K562 (cell line): ENCODE measurements around the gene MAK. TPM values are rescaled to one million over a fixed set of nuclear protein-coding genes. Genes with fewer than 3 reads are reported as not detected.

Experiments used
- BCOR ChIP-seq: fragments of 450-650 bp; IDR thresholded peaks from 2 replicates; pipeline ENCODE4 v1.6.1; 2016
- CHD4 ChIP-seq: fragments of 200-600 bp; sonication (generic); IDR thresholded peaks from 3 replicates; pipeline ENCODE4 v1.6.1; 2012; ENCODE audit warnings: low read depth, mild to moderate bottlenecking, mixed read lengths, low read length, inconsistent platforms; ENCODE audit not compliant: insufficient read depth, insufficient replicate concordance, poor library complexity, severe bottlenecking
- DMBX1 ChIP-seq: fragments of 250-450 bp; sonication (Bioruptor Pico); IDR thresholded peaks from 2 replicates; pipeline ENCODE4 v1.8.0; 2022; ENCODE audit warnings: inconsistent platforms, mild to moderate bottlenecking, moderate library complexity, borderline replicate concordance
- FOXK2 ChIP-seq, 2 experiments: fragments of 450-650 bp; IDR thresholded peaks in 1 of 2; conservative IDR thresholded peaks in 1 of 2; 2 replicates each; pipeline ENCODE4 v1.6.1; 2016; ENCODE audit warnings: low read depth in 2 of 2, mild to moderate bottlenecking in 1 of 2
- HDGF ChIP-seq: fragments of 450-650 bp; IDR thresholded peaks from 2 replicates; pipeline ENCODE4 v1.6.1; 2016
- HLTF ChIP-seq: fragments of 450-650 bp; IDR thresholded peaks from 2 replicates; pipeline ENCODE4 v1.6.1; 2016
- JUN ChIP-seq, 2 experiments: sonication (generic) in 1 of 2; formaldehyde crosslinking in 1 of 2; IDR thresholded peaks; 2 replicates each; pipeline versions ENCODE4 v1.6.1 to v1.8.0; 2012 to 2022; ENCODE audit warnings: borderline replicate concordance in 2 of 2, mild to moderate bottlenecking in 2 of 2, improper control_type of control experiment in 1 of 2, low read depth in 1 of 2, low read length in 1 of 2, missing genetic modification reagents in 1 of 2
- KDM2B ChIP-seq: fragments of 250-450 bp; sonication (Bioruptor Pico); IDR thresholded peaks from 2 replicates; pipeline ENCODE4 v1.8.0; 2021; ENCODE audit warnings: mild to moderate bottlenecking, moderate library complexity
- MTF1 ChIP-seq: fragments of 250-450 bp; sonication (Bioruptor Pico); IDR thresholded peaks from 2 replicates; pipeline ENCODE4 v1.9.0; 2021; ENCODE audit warnings: moderate library complexity, mild to moderate bottlenecking, inconsistent platforms, borderline replicate concordance
- NCOA4 ChIP-seq: fragments of 450-650 bp; IDR thresholded peaks from 2 replicates; pipeline ENCODE4 v1.6.1; 2018; ENCODE audit warnings: mild to moderate bottlenecking; ENCODE audit not compliant: partially characterized antibody
- NFIX ChIP-seq: fragments of 250-450 bp; sonication (Bioruptor Pico); IDR thresholded peaks from 2 replicates; pipeline ENCODE4 v1.4.0; 2020; ENCODE audit warnings: low read depth, mild to moderate bottlenecking, moderate library complexity
- NFRKB ChIP-seq: fragments of 450-650 bp; IDR thresholded peaks from 2 replicates; pipeline ENCODE4 v1.6.1; 2016; ENCODE audit warnings: low read depth
- PHF21A ChIP-seq: fragments of 450-650 bp; IDR thresholded peaks from 2 replicates; pipeline ENCODE4 v1.6.1; 2017; ENCODE audit warnings: low read depth, borderline replicate concordance
- POLR2A ChIP-seq: fragments of 450-650 bp; conservative IDR thresholded peaks from 2 replicates; pipeline ENCODE4 v1.6.1; 2016
- RFX7 ChIP-seq: fragments of 250-450 bp; sonication (Bioruptor Pico); IDR thresholded peaks from 2 replicates; pipeline ENCODE4 v1.5.1; 2021; ENCODE audit warnings: mild to moderate bottlenecking
- SP2 ChIP-seq: IDR thresholded peaks from 2 replicates; pipeline ENCODE4 v1.6.1; 2011; ENCODE audit warnings: mild to moderate bottlenecking, low read depth, low read length, moderate library complexity; ENCODE audit not compliant: poor library complexity, severe bottlenecking; ENCODE audit errors: extremely low read depth
- SRSF9 ChIP-seq: fragments of 200-400 bp; formaldehyde crosslinking; IDR thresholded peaks from 2 replicates; pipeline ENCODE4 v1.6.1; 2017; ENCODE audit warnings: low read depth, low read length, borderline replicate concordance
- ZNF121 ChIP-seq: sonication (generic); formaldehyde crosslinking; conservative IDR thresholded peaks from 2 replicates; pipeline ENCODE4 v1.8.0; 2022; ENCODE audit warnings: missing genetic modification reagents
- ZNF146 ChIP-seq: IDR thresholded peaks from one replicate; pipeline ENCODE4 v1.6.1; 2018; ENCODE audit warnings: missing compliant biosample characterization; ENCODE audit not compliant: unreplicated experiment
- ZNF589 ChIP-seq: fragments of 200-800 bp; sonication (Bioruptor generic); IDR thresholded peaks from 2 replicates; pipeline ENCODE4 v1.6.1; 2016; ENCODE audit warnings: low read depth, missing genetic modification characterization, missing compliant biosample characterization
- ZNF766 ChIP-seq: fragments of 200-800 bp; sonication (Bioruptor generic); conservative IDR thresholded peaks from 2 replicates; pipeline ENCODE4 v1.6.1; 2016; ENCODE audit warnings: missing genetic modification characterization, missing compliant biosample characterization
- polyA plus RNA-seq, 8 experiments: library from polyadenylated mRNA; depleted of rRNA in 4 of 8; stranded (reverse) in 5 of 8; unstranded in 3 of 8; fragments of >200 nt; fragmentation: Nextera tagmentation in 2 of 8; fragmentation: Illumina TruSeq in 1 of 8; extraction: Ambion mirVana in 2 of 8; extraction: Trizol in 1 of 8; gene quantifications; 2 replicates each; pipeline versions ENCODE4 v1.2.1 to v1.2.3, GENCODE V29; 2011 to 2014; ENCODE audit warnings: inconsistent platforms in 1 of 8, missing spikeins in 1 of 8
- total RNA-seq, 7 experiments: library from RNA; depleted of rRNA in 6 of 7; stranded (reverse); fragments of >200 nt in 6 of 7; fragmentation: Illumina TruSeq in 2 of 7; extraction: Trizol in 2 of 7; gene quantifications; 2 replicates each; pipeline versions ENCODE4 v1.2.1 to v1.2.3, GENCODE V29; 2011 to 2021; ENCODE audit warnings: low replicate concordance in 1 of 7
- TF ChIP-seq, protein P1 (sequence below), 2 experiments: fragments of 450-650 bp; IDR thresholded peaks; 2 replicates each; pipeline ENCODE4 v1.6.1; 2018; ENCODE audit warnings: mild to moderate bottlenecking in 2 of 2, low read depth in 1 of 2; ENCODE audit not compliant: partially characterized antibody in 2 of 2
- TF ChIP-seq, protein P2 (sequence below): sonication (generic); formaldehyde crosslinking; IDR thresholded peaks from 2 replicates; pipeline ENCODE4 v1.8.0; 2022; ENCODE audit warnings: mild to moderate bottlenecking, missing genetic modification reagents, borderline replicate concordance

Gene MAK
- total and polyA plus RNA-seq, 9 of the 15 experiments (the other 6 are each of a cell fraction or from before 2014, with no cell fraction given): 0.25 to 1.1 (median 0.53) TPM

DNA sequence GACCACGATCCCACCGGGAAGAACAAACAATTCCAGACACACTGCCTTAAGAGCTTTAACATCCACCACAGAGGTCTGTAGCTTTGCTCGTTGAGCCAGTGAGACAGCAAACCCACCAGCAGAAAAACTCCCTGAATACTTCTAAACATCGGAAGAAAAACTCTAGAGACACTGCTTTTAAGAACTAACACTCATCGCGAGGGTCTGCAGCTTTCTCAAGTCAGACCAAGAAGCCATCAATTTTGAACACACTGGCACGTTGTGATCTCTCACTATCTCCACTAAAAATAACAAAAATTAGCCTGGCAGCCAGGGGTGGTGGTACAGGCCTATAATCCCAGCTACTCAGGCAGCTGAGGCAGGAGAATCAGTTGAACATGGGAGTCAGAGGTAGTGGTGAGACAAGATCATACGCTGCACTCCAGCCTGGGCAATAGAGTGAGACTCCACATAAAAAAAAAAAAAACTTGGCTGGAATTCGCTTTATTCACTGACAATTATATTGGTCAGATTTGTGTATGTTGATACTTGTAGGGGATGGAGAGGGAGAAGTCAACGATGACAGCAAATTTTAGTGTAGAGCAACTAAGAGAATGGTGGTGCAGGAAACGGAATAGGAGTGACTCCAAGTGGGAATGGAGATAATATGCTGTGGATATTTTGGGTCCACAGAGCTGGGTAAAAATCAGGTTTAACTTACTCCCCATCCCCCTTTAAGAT is 116.3 kb downstream of the MAK start (continued):
- peak; percentile 25 for TF ChIP-seq NCOA4
- no peak for TF ChIP-seq SP2
- peak; percentile 56; the same call in 1 of the 2 replicates for TF ChIP-seq BCOR
- TF ChIP-seq, protein P1, sequence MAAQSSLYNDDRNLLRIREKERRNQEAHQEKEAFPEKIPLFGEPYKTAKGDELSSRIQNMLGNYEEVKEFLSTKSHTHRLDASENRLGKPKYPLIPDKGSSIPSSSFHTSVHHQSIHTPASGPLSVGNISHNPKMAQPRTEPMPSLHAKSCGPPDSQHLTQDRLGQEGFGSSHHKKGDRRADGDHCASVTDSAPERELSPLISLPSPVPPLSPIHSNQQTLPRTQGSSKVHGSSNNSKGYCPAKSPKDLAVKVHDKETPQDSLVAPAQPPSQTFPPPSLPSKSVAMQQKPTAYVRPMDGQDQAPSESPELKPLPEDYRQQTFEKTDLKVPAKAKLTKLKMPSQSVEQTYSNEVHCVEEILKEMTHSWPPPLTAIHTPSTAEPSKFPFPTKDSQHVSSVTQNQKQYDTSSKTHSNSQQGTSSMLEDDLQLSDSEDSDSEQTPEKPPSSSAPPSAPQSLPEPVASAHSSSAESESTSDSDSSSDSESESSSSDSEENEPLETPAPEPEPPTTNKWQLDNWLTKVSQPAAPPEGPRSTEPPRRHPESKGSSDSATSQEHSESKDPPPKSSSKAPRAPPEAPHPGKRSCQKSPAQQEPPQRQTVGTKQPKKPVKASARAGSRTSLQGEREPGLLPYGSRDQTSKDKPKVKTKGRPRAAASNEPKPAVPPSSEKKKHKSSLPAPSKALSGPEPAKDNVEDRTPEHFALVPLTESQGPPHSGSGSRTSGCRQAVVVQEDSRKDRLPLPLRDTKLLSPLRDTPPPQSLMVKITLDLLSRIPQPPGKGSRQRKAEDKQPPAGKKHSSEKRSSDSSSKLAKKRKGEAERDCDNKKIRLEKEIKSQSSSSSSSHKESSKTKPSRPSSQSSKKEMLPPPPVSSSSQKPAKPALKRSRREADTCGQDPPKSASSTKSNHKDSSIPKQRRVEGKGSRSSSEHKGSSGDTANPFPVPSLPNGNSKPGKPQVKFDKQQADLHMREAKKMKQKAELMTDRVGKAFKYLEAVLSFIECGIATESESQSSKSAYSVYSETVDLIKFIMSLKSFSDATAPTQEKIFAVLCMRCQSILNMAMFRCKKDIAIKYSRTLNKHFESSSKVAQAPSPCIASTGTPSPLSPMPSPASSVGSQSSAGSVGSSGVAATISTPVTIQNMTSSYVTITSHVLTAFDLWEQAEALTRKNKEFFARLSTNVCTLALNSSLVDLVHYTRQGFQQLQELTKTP (IDR thresholded peaks at IDR 0.05; ENCODE audit: low read depth in 1 of 2, partially characterized antibody in 2 of 2): peak in 1 of 2 experiments; percentile 24
- TF ChIP-seq MTF1 (CRISPR knock-in tag): no peak
- TF ChIP-seq ZNF766 (CRISPR knock-in tag): 0 out of 2 replicates have a peak, but pooled peaks have one; percentile 4
- TF ChIP-seq ZNF146 (CRISPR knock-in tag): no peak
- no peak for TF ChIP-seq SRSF9
- peak; percentile 65 for TF ChIP-seq ZNF121 (CRISPR knock-in tag)
- TF ChIP-seq JUN (IDR thresholded peaks at IDR 0.05; ENCODE audit: borderline replicate concordance, low read depth, low read length): no peak
- TF ChIP-seq JUN (CRISPR knock-in tag; IDR thresholded peaks at IDR 0.05; ENCODE audit: borderline replicate concordance): peak; percentile 18; the same call in 1 of the 2 replicates
- no peak for TF ChIP-seq RFX7 (CRISPR knock-in tag)
- 0 out of 2 replicates have a peak, but pooled peaks have one; percentile 46 for TF ChIP-seq HLTF
- TF ChIP-seq, protein P2, sequence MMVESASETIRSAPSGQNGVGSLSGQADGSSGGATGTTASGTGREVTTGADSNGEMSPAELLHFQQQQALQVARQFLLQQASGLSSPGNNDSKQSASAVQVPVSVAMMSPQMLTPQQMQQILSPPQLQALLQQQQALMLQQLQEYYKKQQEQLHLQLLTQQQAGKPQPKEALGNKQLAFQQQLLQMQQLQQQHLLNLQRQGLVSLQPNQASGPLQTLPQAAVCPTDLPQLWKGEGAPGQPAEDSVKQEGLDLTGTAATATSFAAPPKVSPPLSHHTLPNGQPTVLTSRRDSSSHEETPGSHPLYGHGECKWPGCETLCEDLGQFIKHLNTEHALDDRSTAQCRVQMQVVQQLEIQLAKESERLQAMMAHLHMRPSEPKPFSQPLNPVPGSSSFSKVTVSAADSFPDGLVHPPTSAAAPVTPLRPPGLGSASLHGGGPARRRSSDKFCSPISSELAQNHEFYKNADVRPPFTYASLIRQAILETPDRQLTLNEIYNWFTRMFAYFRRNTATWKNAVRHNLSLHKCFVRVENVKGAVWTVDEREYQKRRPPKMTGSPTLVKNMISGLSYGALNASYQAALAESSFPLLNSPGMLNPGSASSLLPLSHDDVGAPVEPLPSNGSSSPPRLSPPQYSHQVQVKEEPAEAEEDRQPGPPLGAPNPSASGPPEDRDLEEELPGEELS (CRISPR knock-in tag): no peak
- 0 out of 4 replicates have a peak, but pooled peaks of 1 of the 2 experiments have one; percentile 10 for TF ChIP-seq FOXK2 (conservative IDR thresholded peaks at IDR 0.05 in 1 of 2, IDR thresholded peaks at IDR 0.05 in 1 of 2; ENCODE audit: low read depth in 2 of 2)
- no peak for TF ChIP-seq ZNF589 (CRISPR knock-in tag)
- peak; percentile 59 for TF ChIP-seq CHD4
- TF ChIP-seq KDM2B (CRISPR knock-in tag): no peak
- no peak for TF ChIP-seq PHF21A
- no peak for TF ChIP-seq POLR2A
- TF ChIP-seq HDGF: 0 out of 2 replicates have a peak, but pooled peaks have one; percentile 33
- TF ChIP-seq NFRKB: 0 out of 2 replicates have a peak, but pooled peaks have one; percentile 27
- no peak for TF ChIP-seq DMBX1
- TF ChIP-seq NFIX (CRISPR knock-in tag): no peak
